SK-N-SH treated with all-trans-retinoic acid at 6 μM for 48 hours (cell line): ENCODE data around the gene TMEM30B.

ENCODE experiments used
- ARNTL ChIP-seq: fragments of 450-650 bp; formaldehyde crosslinking; IDR thresholded peaks from 2 replicates; pipeline ENCODE4 v1.5.0; 2020; ENCODE audit warnings: low read depth, mild to moderate bottlenecking, moderate library complexity, borderline replicate concordance
- CSDC2 ChIP-seq: fragments of 250-450 bp; sonication (Bioruptor Pico); IDR thresholded peaks from 2 replicates; pipeline ENCODE4 v1.5.0; 2020; ENCODE audit warnings: mild to moderate bottlenecking, moderate library complexity
- OSR1 ChIP-seq: fragments of 250-450 bp; sonication (Bioruptor Pico); IDR thresholded peaks from 2 replicates; pipeline ENCODE4 v1.8.0; 2022; ENCODE audit warnings: moderate library complexity, mild to moderate bottlenecking, inconsistent platforms
- PPARA ChIP-seq: fragments of 250-450 bp; sonication (Bioruptor Pico); IDR thresholded peaks from 2 replicates; pipeline ENCODE4 v1.5.0; 2020; ENCODE audit warnings: mild to moderate bottlenecking, borderline replicate concordance
- RARB ChIP-seq: fragments of 250-450 bp; sonication (Bioruptor Pico); IDR thresholded peaks from 2 replicates; pipeline ENCODE4 v1.8.0; 2021; ENCODE audit warnings: mild to moderate bottlenecking, moderate library complexity
- SNAI2 ChIP-seq: fragments of 250-450 bp; sonication (Bioruptor Pico); IDR thresholded peaks from 2 replicates; pipeline ENCODE4 v1.5.0; 2020; ENCODE audit warnings: mild to moderate bottlenecking, moderate library complexity
- TOX ChIP-seq: fragments of 250-450 bp; sonication (Bioruptor Pico); IDR thresholded peaks from 2 replicates; pipeline ENCODE4 v1.8.0; 2021; ENCODE audit warnings: mild to moderate bottlenecking, moderate library complexity, borderline replicate concordance
- ZFP3 ChIP-seq: fragments of 250-450 bp; sonication (Bioruptor Pico); IDR thresholded peaks from 2 replicates; pipeline ENCODE4 v1.5.0; 2020; ENCODE audit warnings: mild to moderate bottlenecking, moderate library complexity
- ZFP30 ChIP-seq: fragments of 450-650 bp; formaldehyde crosslinking; IDR thresholded peaks from 2 replicates; pipeline ENCODE4 v1.5.0; 2022; ENCODE audit warnings: mild to moderate bottlenecking, moderate library complexity
- ZNF565 ChIP-seq: fragments of 450-650 bp; formaldehyde crosslinking; conservative IDR thresholded peaks from 2 replicates; pipeline ENCODE4 v1.5.0; 2020; ENCODE audit warnings: low read depth, mild to moderate bottlenecking, moderate library complexity
- ZNF70 ChIP-seq: fragments of 450-650 bp; formaldehyde crosslinking; IDR thresholded peaks from 2 replicates; pipeline ENCODE4 v1.5.0; 2020; ENCODE audit warnings: mild to moderate bottlenecking, moderate library complexity
- ZNF8 ChIP-seq: fragments of 450-650 bp; formaldehyde crosslinking; IDR thresholded peaks from 2 replicates; pipeline ENCODE4 v1.5.0; 2020; ENCODE audit warnings: mild to moderate bottlenecking, moderate library complexity
- TF ChIP-seq, protein P1 (sequence below): fragments of 250-450 bp; sonication (Bioruptor Pico); IDR thresholded peaks from 2 replicates; pipeline ENCODE4 v1.5.1; 2021; ENCODE audit warnings: mild to moderate bottlenecking, moderate library complexity
- TF ChIP-seq, protein P2 (sequence below): fragments of 250-450 bp; sonication (Bioruptor Pico); IDR thresholded peaks from 2 replicates; pipeline ENCODE4 v1.5.1; 2020; ENCODE audit warnings: low read depth, mild to moderate bottlenecking, moderate library complexity

DNA sequence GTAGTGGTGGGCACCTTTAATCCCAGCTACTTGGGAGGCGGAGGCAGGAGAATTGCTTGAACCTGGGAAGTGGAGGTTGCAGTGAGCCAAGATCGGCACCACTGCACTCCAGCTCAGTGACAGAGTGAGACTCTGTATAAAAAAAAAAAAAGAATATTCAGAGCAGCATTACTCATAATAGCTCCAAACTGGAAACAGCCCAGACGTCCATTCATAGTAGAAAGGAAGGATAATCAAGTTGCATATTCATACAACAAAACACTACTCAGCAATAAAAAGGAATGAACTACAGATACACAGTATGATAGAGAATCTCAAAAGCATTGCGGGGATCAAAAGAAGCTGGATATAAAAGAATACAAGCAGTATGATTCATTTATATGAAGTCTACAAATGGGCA lies 19.1 kb downstream of the TMEM30B start:
- no peak for TF ChIP-seq ZNF565 (CRISPR knock-in tag)
- no peak for TF ChIP-seq ARNTL (CRISPR knock-in tag)
- TF ChIP-seq CSDC2 (CRISPR knock-in tag), result no peak
- no peak for TF ChIP-seq ZFP3 (CRISPR knock-in tag)
- no peak for TF ChIP-seq ZFP30 (CRISPR knock-in tag)
- no peak for TF ChIP-seq RARB (CRISPR knock-in tag)
- TF ChIP-seq PPARA, result no peak
- TF ChIP-seq, protein P1, sequence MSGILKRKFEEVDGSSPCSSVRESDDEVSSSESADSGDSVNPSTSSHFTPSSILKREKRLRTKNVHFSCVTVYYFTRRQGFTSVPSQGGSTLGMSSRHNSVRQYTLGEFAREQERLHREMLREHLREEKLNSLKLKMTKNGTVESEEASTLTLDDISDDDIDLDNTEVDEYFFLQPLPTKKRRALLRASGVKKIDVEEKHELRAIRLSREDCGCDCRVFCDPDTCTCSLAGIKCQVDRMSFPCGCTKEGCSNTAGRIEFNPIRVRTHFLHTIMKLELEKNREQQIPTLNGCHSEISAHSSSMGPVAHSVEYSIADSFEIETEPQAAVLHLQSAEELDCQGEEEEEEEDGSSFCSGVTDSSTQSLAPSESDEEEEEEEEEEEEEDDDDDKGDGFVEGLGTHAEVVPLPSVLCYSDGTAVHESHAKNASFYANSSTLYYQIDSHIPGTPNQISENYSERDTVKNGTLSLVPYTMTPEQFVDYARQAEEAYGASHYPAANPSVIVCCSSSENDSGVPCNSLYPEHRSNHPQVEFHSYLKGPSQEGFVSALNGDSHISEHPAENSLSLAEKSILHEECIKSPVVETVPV (CRISPR knock-in tag), result no peak
- no peak for TF ChIP-seq SNAI2 (CRISPR knock-in tag)
- TF ChIP-seq ZNF8 (CRISPR knock-in tag), result no peak
- TF ChIP-seq OSR1 (CRISPR knock-in tag), result no peak
- no peak for TF ChIP-seq ZNF70 (CRISPR knock-in tag)
- no peak for TF ChIP-seq TOX (CRISPR knock-in tag)
- TF ChIP-seq, protein P2, sequence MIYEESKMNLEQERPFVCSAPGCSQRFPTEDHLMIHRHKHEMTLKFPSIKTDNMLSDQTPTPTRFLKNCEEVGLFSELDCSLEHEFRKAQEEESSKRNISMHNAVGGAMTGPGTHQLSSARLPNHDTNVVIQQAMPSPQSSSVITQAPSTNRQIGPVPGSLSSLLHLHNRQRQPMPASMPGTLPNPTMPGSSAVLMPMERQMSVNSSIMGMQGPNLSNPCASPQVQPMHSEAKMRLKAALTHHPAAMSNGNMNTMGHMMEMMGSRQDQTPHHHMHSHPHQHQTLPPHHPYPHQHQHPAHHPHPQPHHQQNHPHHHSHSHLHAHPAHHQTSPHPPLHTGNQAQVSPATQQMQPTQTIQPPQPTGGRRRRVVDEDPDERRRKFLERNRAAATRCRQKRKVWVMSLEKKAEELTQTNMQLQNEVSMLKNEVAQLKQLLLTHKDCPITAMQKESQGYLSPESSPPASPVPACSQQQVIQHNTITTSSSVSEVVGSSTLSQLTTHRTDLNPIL (CRISPR knock-in tag), result no peak
